Ishikawa (cell line): ENCODE data around the gene MSTN.

Experiments used
- CEBPB ChIP-seq: IDR thresholded peaks from 2 replicates; pipeline ENCODE4 v1.6.1; 2012
- CREB1 ChIP-seq: IDR thresholded peaks from 2 replicates; pipeline ENCODE4 v1.6.1; 2012; ENCODE audit warnings: low read depth
- EGR1 ChIP-seq: IDR thresholded peaks from 2 replicates; pipeline ENCODE4 v1.6.1; 2012
- EP300 ChIP-seq: IDR thresholded peaks from 2 replicates; pipeline ENCODE4 v1.6.1; 2012; ENCODE audit warnings: borderline replicate concordance
- FOXM1 ChIP-seq: IDR thresholded peaks from 2 replicates; pipeline ENCODE4 v1.6.1; 2012; ENCODE audit warnings: low read depth, borderline replicate concordance
- MAX ChIP-seq: IDR thresholded peaks from 2 replicates; pipeline ENCODE4 v1.6.1; 2012
- NFIC ChIP-seq: IDR thresholded peaks from 2 replicates; pipeline ENCODE4 v1.6.1; 2012
- RAD21 ChIP-seq: IDR thresholded peaks from 2 replicates; pipeline ENCODE4 v1.6.1; 2012; ENCODE audit warnings: low read depth
- REST ChIP-seq: IDR thresholded peaks from 2 replicates; pipeline ENCODE4 v1.6.1; 2012; ENCODE audit warnings: low read depth, mild to moderate bottlenecking
- TAF1 ChIP-seq: IDR thresholded peaks from 2 replicates; pipeline ENCODE4 v1.6.1; 2012; ENCODE audit warnings: low read depth, mild to moderate bottlenecking
- TCF12 ChIP-seq: IDR thresholded peaks from 2 replicates; pipeline ENCODE4 v1.6.1; 2012; ENCODE audit warnings: low read depth
- TEAD4 ChIP-seq: IDR thresholded peaks from 2 replicates; pipeline ENCODE4 v1.6.1; 2012
- USF1 ChIP-seq: IDR thresholded peaks from 2 replicates; pipeline ENCODE4 v1.6.1; 2012
- YY1 ChIP-seq: IDR thresholded peaks from 2 replicates; pipeline ENCODE4 v1.6.1; 2012; ENCODE audit warnings: low read depth
- ZBTB7A ChIP-seq: IDR thresholded peaks from 2 replicates; pipeline ENCODE4 v1.6.1; 2012; ENCODE audit warnings: low read depth

MSTN gene

GRCh38 chr2:190065839-190066238 lies 3.3 kb upstream of the MSTN start:
- TF ChIP-seq USF1 = no peak
- TF ChIP-seq YY1 = no peak
- TF ChIP-seq MAX = no peak
- no peak for TF ChIP-seq ZBTB7A
- no peak for TF ChIP-seq EGR1
- TF ChIP-seq CREB1 = no peak
- no peak for TF ChIP-seq CEBPB
- TF ChIP-seq TEAD4 = no peak
- no peak for TF ChIP-seq EP300
- no peak for TF ChIP-seq FOXM1
- no peak for TF ChIP-seq RAD21
- TF ChIP-seq NFIC = no peak
- TF ChIP-seq REST = no peak

- TF ChIP-seq CEBPB (no peak), EGR1 (no peak), CREB1 (no peak), REST (no peak), ZBTB7A (no peak), TCF12 (no peak), RAD21 (no peak), USF1 (no peak), NFIC (no peak), EP300 (no peak), TEAD4 (no peak), YY1 (no peak), FOXM1 (no peak), MAX (no peak), TAF1 (no peak)
These were observed 1.1 kb upstream of the MSTN start for GRCh38 chr2:190063624-190064023.

- TF ChIP-seq TEAD4 (no peak), USF1 (no peak), TAF1 (no peak), RAD21 (no peak), YY1 (no peak), NFIC (no peak), CEBPB (no peak), REST (no peak), ZBTB7A (no peak), MAX (no peak), TCF12 (no peak), EP300 (no peak), EGR1 (no peak), CREB1 (no peak), FOXM1 (no peak)
These were observed 476 bp downstream of the MSTN start for GRCh38 chr2:190062053-190062452.

- TF ChIP-seq TAF1 (no peak), USF1 (no peak), EP300 (no peak), CEBPB (no peak), TCF12 (no peak), FOXM1 (no peak)
These were observed 1.9 kb downstream of the MSTN start for GRCh38 chr2:190060626-190061025.
